Sigmoid colon (tissue), 7 donors: ENCODE results near the gene PIP4K2A. TPM values are rescaled to one million over a fixed set of nuclear protein-coding genes. Genes with fewer than 3 reads are reported as not detected.

Source experiments
- DNase-seq: peaks from one replicate; pipeline ENCODE4 v3.0.0-alpha.2; 2019
- H3K27ac ChIP-seq, 4 donors: fragments of 200-600 bp; sonication (generic); one replicate each; pipeline ENCODE4 v1.5.1; 2016 to 2019; ENCODE audit warnings: mild to moderate bottlenecking in 1 of 4
- H3K27me3 ChIP-seq, 3 donors: fragments of 200-600 bp; sonication (generic); one replicate each; pipeline ENCODE4 v1.5.1; 2019; ENCODE audit warnings: mild to moderate bottlenecking in 1 of 3
- H3K36me3 ChIP-seq, 4 donors: fragments of 200-600 bp; sonication (generic); one replicate each; pipeline ENCODE4 v1.5.1; 2016 to 2019
- H3K4me1 ChIP-seq, 4 donors: fragments of 200-600 bp; sonication (generic); one replicate each; pipeline ENCODE4 v1.5.1; 2017 to 2019
- H3K4me3 ChIP-seq, 4 donors: fragments of 200-600 bp; sonication (generic); one replicate each; pipeline ENCODE4 v1.5.1; 2017 to 2019; ENCODE audit warnings: mild to moderate bottlenecking in 2 of 4, moderate library complexity in 1 of 4
- H3K9me3 ChIP-seq, 4 donors: fragments of 200-600 bp in 3 of 4; sonication (generic) in 3 of 4; one replicate each; pipeline versions ENCODE4 v1.5.1 to v1.6.1; 2013 to 2019
- EP300 ChIP-seq, 4 donors: sonication (generic); formaldehyde crosslinking; IDR thresholded peaks; one replicate each; pipeline ENCODE4 v1.6.1; 2017; ENCODE audit warnings: antibody characterized with exemption in 4 of 4
- POLR2A ChIP-seq, 2 donors: fragments of 450-650 bp; IDR thresholded peaks; one replicate each; pipeline ENCODE4 v1.6.1; 2016; ENCODE audit warnings: antibody characterized with exemption in 2 of 2, mild to moderate bottlenecking in 2 of 2, moderate library complexity in 2 of 2
- POLR2AphosphoS5 ChIP-seq, 4 donors: sonication (generic); formaldehyde crosslinking; IDR thresholded peaks; one replicate each; pipeline ENCODE4 v1.6.1; 2017; ENCODE audit warnings: antibody characterized with exemption in 4 of 4
- WGBS, 2 donors: extraction: QIAGEN DNeasy Blood & Tissue Kit; methylation state at CpG; one replicate each; pipeline ENCODE4 v1.1.7; 2013; 5-methylcytosine and 5-hydroxymethylcytosine counted together
- intact Hi-C: fragments of 100-400 bp; cut with DNase I; formaldehyde crosslinking; loops from one replicate; pipeline ENCODE4 v1.15.1; 2023
- polyA plus RNA-seq, 3 donors: library from polyadenylated mRNA; stranded (reverse); fragments of 200-250 nt; gene quantifications; one replicate each; pipeline ENCODE4 v1.2.3, GENCODE V29; 2013
- total RNA-seq, 4 donors: library from RNA; depleted of rRNA; stranded (reverse); fragments of >200 nt; gene quantifications; one replicate each; pipeline ENCODE4 v1.1.0, GENCODE V29; 2016
- TF ChIP-seq, protein P1 (sequence below), 4 experiments: fragments of 450-650 bp in 3 of 4; fragments of 200-600 bp in 1 of 4; IDR thresholded peaks; one replicate each; pipeline ENCODE4 v1.5.1; 2016 to 2019; ENCODE audit warnings: antibody characterized with exemption in 4 of 4, mild to moderate bottlenecking in 3 of 4, moderate library complexity in 2 of 4
- donor health status: healthy with polysubstance abuse.
- donor health status: Bipolar disorder and iron deficiency.
- donor health status: healthy.

Gene PIP4K2A
- total and polyA plus RNA-seq, 7 donors, result 7.2 to 23.2 (median 17.8) TPM

- no peaks in the 10 kb centered on the region for H3K27me3 ChIP-seq
Measured at GRCh38 chr10:22727112-22727511, 12.7 kb upstream of the PIP4K2A start.

GRCh38 chr10:22724773-22725172 lies 10.4 kb upstream of the PIP4K2A start:
- H3K27me3 ChIP-seq, result no peaks in the 10 kb centered on the region
- H3K4me3 ChIP-seq, result no peak overlapping the region
- H3K9me3 ChIP-seq, result no peaks in the 10 kb centered on the region
- 92 to 93% methylated on average over 3 of the region's 3 CpGs for WGBS, 2 donors
- TF ChIP-seq EP300 (IDR thresholded peaks at IDR 0.05), result no peak
- TF ChIP-seq POLR2A (IDR thresholded peaks at IDR 0.05), result no peak
- TF ChIP-seq POLR2AphosphoS5 (IDR thresholded peaks at IDR 0.05), result no peak
- TF ChIP-seq, protein P1, sequence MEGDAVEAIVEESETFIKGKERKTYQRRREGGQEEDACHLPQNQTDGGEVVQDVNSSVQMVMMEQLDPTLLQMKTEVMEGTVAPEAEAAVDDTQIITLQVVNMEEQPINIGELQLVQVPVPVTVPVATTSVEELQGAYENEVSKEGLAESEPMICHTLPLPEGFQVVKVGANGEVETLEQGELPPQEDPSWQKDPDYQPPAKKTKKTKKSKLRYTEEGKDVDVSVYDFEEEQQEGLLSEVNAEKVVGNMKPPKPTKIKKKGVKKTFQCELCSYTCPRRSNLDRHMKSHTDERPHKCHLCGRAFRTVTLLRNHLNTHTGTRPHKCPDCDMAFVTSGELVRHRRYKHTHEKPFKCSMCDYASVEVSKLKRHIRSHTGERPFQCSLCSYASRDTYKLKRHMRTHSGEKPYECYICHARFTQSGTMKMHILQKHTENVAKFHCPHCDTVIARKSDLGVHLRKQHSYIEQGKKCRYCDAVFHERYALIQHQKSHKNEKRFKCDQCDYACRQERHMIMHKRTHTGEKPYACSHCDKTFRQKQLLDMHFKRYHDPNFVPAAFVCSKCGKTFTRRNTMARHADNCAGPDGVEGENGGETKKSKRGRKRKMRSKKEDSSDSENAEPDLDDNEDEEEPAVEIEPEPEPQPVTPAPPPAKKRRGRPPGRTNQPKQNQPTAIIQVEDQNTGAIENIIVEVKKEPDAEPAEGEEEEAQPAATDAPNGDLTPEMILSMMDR (IDR thresholded peaks at IDR 0.05), result no peak
- no peaks in the 10 kb centered on the region for H3K4me1 ChIP-seq
- no peaks in the 10 kb centered on the region for H3K36me3 ChIP-seq
- DNase-seq, result no peak
- intact Hi-C loops, result no loop called here
- no peak overlapping the region for H3K27ac ChIP-seq

More at GRCh38 chr10:22727112-22727511, 12.7 kb upstream of the PIP4K2A start:
- WGBS, 2 donors, result 47 to 73% methylated on average over 2 of the region's 2 CpGs
- Histone ChIP-seq H3K4me3 (no peak overlapping the region), H3K36me3 (no peaks in the 10 kb centered on the region), H3K4me1 (no peaks in the 10 kb centered on the region), H3K9me3 (no peaks in the 10 kb centered on the region), H3K27ac (no peak overlapping the region)
- TF ChIP-seq POLR2A (IDR thresholded peaks at IDR 0.05) (no peak), EP300 (IDR thresholded peaks at IDR 0.05) (no peak), POLR2AphosphoS5 (IDR thresholded peaks at IDR 0.05) (no peak)
- TF ChIP-seq, protein P1 (IDR thresholded peaks at IDR 0.05), result no peak
- intact Hi-C loops, result no loop called here
- DNase-seq, result no peak

DNA sequence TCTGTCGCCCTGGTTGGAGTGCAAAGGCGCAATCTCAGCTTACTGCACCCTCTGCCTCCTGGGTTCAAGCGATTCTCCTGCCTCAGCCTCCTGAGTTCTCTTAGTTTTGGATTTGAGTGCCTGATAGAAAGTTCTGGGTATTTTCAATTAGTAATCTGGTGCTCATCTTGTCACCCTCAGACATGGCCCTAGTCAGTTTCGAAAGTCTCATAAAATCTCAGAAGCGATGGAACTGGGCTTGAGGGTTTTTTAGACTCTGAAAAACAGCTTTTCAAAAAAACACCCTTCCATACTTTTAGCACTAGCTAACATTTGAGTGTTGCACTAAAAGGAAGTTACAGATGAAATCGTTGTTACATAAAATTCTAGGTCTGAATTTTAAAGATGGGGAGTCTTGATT lies 9.4 kb upstream of the PIP4K2A start:
- 68 to 83% methylated on average over 6 of the region's 6 CpGs for WGBS, 2 donors
- H3K27ac ChIP-seq, result no peak overlapping the region

GRCh38 chr10:22723343-22723779 lies 9.0 kb upstream of the PIP4K2A start:
- Histone ChIP-seq H3K36me3 (no peaks in the 10 kb centered on the region), H3K9me3 (no peaks in the 10 kb centered on the region), H3K4me1 (no peaks in the 10 kb centered on the region), H3K27me3 (no peaks in the 10 kb centered on the region), H3K4me3 (no peak overlapping the region), H3K27ac (no peak overlapping the region)
- no peak for DNase-seq
- intact Hi-C loops, result no loop called here
- 54 to 74% methylated on average over 5 of the region's 5 CpGs for WGBS, 2 donors
- TF ChIP-seq, protein P1 (IDR thresholded peaks at IDR 0.05), result no peak
- TF ChIP-seq EP300 (IDR thresholded peaks at IDR 0.05), result no peak
- TF ChIP-seq POLR2A (IDR thresholded peaks at IDR 0.05), result no peak
- no peak for TF ChIP-seq POLR2AphosphoS5 (IDR thresholded peaks at IDR 0.05)

More for the DNA sequence above, 9.4 kb upstream of the PIP4K2A start:
- H3K4me3 ChIP-seq, result no peak overlapping the region
- H3K4me1 ChIP-seq, result no peaks in the 10 kb centered on the region
- no peaks in the 10 kb centered on the region for H3K9me3 ChIP-seq
- no peaks in the 10 kb centered on the region for H3K27me3 ChIP-seq
- TF ChIP-seq POLR2A (IDR thresholded peaks at IDR 0.05), result no peak
- TF ChIP-seq, protein P1 (IDR thresholded peaks at IDR 0.05), result no peak
- DNase-seq, result no peak
- H3K36me3 ChIP-seq, result no peaks in the 10 kb centered on the region
- intact Hi-C loops, result no loop called here

DNA sequence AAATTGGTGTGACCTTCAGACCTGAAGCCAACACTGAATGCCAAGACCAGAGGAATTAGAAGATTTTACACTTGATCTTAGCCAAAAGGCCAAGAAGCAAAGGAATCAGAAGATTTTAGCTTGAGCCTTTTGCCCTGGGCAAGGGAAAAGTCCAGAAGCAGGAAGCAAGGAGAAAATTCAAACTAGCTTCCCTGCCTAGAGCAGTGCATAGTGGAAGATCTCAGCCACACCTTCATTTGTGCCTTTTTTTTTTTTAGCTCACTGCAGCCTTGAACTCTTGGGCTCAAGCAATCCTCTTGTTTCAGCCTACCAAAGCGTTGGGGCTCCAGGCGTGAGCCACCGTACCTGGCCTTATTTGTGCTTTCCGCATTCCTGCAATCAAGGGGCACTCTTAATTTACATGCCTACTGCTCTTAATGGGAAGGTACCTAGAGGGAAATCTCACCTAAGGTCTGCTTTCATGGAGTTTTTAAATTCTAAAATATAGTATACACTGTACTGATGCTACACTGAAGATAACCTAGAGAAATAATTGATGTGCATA lies 8.3 kb upstream of the PIP4K2A start:
- 54 to 75% methylated on average over 4 of the region's 4 CpGs for WGBS, 2 donors
- no peak overlapping the region for H3K4me3 ChIP-seq
- no peaks in the 10 kb centered on the region for H3K36me3 ChIP-seq
- H3K27ac ChIP-seq, result no peak overlapping the region
- no peak for DNase-seq
- intact Hi-C loops, result no loop called here
- TF ChIP-seq EP300 (IDR thresholded peaks at IDR 0.05) (no peak), POLR2AphosphoS5 (IDR thresholded peaks at IDR 0.05) (no peak), POLR2A (IDR thresholded peaks at IDR 0.05) (no peak)
- TF ChIP-seq, protein P1 (IDR thresholded peaks at IDR 0.05), result no peak
- no peaks in the 10 kb centered on the region for H3K27me3 ChIP-seq
- H3K4me1 ChIP-seq, result no peaks in the 10 kb centered on the region
- no peaks in the 10 kb centered on the region for H3K9me3 ChIP-seq
